Activated CD4-positive, CD25-positive, alpha-beta regulatory T cell (primary cell): ENCODE results near the gene HSBP1L1.
"Not testable (repeated sequence)": the region's sequence is repeated elsewhere in the genome, so short reads cannot be mapped to it uniquely, and the experiment has no call there.

Source experiments
- DNase-seq, 4 experiments: peaks; one replicate each; lab custom pipeline; 2025; lab: John Stamatoyannopoulos, UW

Gene HSBP1L1

GRCh38 chr18:79945118-79946042, 19.1 kb upstream of the HSBP1L1 start:
- no peak for DNase-seq

- DNase-seq, result no peak
These were observed 17.2 kb upstream of the HSBP1L1 start for GRCh38 chr18:79947054-79947755.

- DNase-seq, result no peak
These were observed 16.4 kb upstream of the HSBP1L1 start for GRCh38 chr18:79947881-79948610.

- no peak for DNase-seq
These were observed 15.6 kb upstream of the HSBP1L1 start for GRCh38 chr18:79948719-79949411.

- DNase-seq, result no peak
These were observed 14.6 kb upstream of the HSBP1L1 start for GRCh38 chr18:79949697-79950487.

GRCh38 chr18:79950515-79951341, 13.7 kb upstream of the HSBP1L1 start:
- DNase-seq, result no peak

- peak; percentile 93 to 96 (median 94) for DNase-seq
These were observed 12.6 kb upstream of the HSBP1L1 start, which contains the start of gene SLC66A2 for GRCh38 chr18:79951545-79952455. SLC66A2 (minus strand) TSS chr18:79951653; CDS start chr18:79950926, 727 bp downstream.

GRCh38 chr18:79952456-79952995, 11.9 kb upstream of the HSBP1L1 start:
- DNase-seq, result no peak

- no peak for DNase-seq
These were observed 11.4 kb upstream of the HSBP1L1 start for GRCh38 chr18:79952996-79953559.

GRCh38 chr18:79953971-79954651, 10.3 kb upstream of the HSBP1L1 start:
- DNase-seq, result no peak

GRCh38 chr18:79954791-79955190, 9.7 kb upstream of the HSBP1L1 start:
- DNase-seq, result no peak

- no peak for DNase-seq
These were observed 9.0 kb upstream of the HSBP1L1 start for GRCh38 chr18:79955302-79956075.

- no peak for DNase-seq
These were observed 8.2 kb upstream of the HSBP1L1 start for GRCh38 chr18:79956276-79956675.

GRCh38 chr18:79958981-79959380, 5.5 kb upstream of the HSBP1L1 start:
- DNase-seq, result no peak

GRCh38 chr18:79960161-79960801, 4.2 kb upstream of the HSBP1L1 start:
- not testable (repeated sequence) for DNase-seq

- DNase-seq, result no peak
These were observed 3.4 kb upstream of the HSBP1L1 start for GRCh38 chr18:79960921-79961526.
